K562 treated with DMSO at 1 percent for 48 hours (cell line): Measurements from ENCODE around the gene IBTK. TPM values are rescaled to one million over a fixed set of nuclear protein-coding genes. Genes with fewer than 3 reads are reported as not detected.

Experiments used
- total RNA-seq: library from RNA; unstranded; fragments of 300-600 nt; gene quantifications from 2 replicates; pipeline ENCODE4 v1.2.3, GENCODE V29; 2022; ENCODE audit warnings: low replicate concordance; ENCODE audit errors: extremely low read depth

Gene IBTK
- not detected in 2 replicates for total RNA-seq

GRCh38 chr6:82247505-82248272, at the start of gene IBTK:
IBTK (minus strand) TSS chr6:82247744; CDS start chr6:82240486, 7,258 bp downstream.

Other genes with a start within 250 kb of the IBTK start
- not detected in 2 replicates for gene TPBG, start 116.1 kb upstream of the IBTK start, total RNA-seq